H9 (cell line): ENCODE data around the gene SMIM36. TPM values are rescaled to one million over a fixed set of nuclear protein-coding genes. Genes with fewer than 3 reads are reported as not detected.

Experiments used
- DNase-seq: peaks from one replicate; pipeline ENCODE4 v3.0.0-alpha.2; 2017
- H2AFZ ChIP-seq: one replicate; pipeline ENCODE4 v1.6.1; 2013; ENCODE audit warnings: mild to moderate bottlenecking, low read length, control low read depth, moderate library complexity
- H2AK5ac ChIP-seq: 2 replicates; pipeline ENCODE4 v1.6.1; 2013; ENCODE audit warnings: low read length, control low read depth, mixed read lengths; ENCODE audit not compliant: insufficient read length
- H2BK120ac ChIP-seq: one replicate; pipeline ENCODE4 v1.6.1; 2013; ENCODE audit warnings: low read depth, mild to moderate bottlenecking, low read length, control low read depth, inconsistent platforms; ENCODE audit not compliant: poor library complexity, severe bottlenecking
- H2BK12ac ChIP-seq: 2 replicates; pipeline ENCODE4 v1.6.1; 2013; ENCODE audit warnings: low read length, control low read depth, mixed read lengths, low read depth; ENCODE audit not compliant: insufficient read length
- H2BK15ac ChIP-seq: 2 replicates; pipeline ENCODE4 v1.6.1; 2013; ENCODE audit warnings: low read depth, low read length, control low read depth
- H2BK20ac ChIP-seq: one replicate; pipeline ENCODE4 v1.6.1; 2013; ENCODE audit warnings: low read depth, mild to moderate bottlenecking, low read length, control low read depth, inconsistent platforms; ENCODE audit not compliant: poor library complexity, severe bottlenecking
- H2BK5ac ChIP-seq: 2 replicates; pipeline ENCODE4 v1.6.1; 2013; ENCODE audit warnings: low read length, control low read depth, mixed read lengths; ENCODE audit not compliant: insufficient read length
- H3K14ac ChIP-seq: 2 replicates; pipeline ENCODE4 v1.6.1; 2013; ENCODE audit warnings: low read length, control low read depth; ENCODE audit not compliant: insufficient read depth
- H3K18ac ChIP-seq: 2 replicates; pipeline ENCODE4 v1.6.1; 2013; ENCODE audit warnings: low read depth, mild to moderate bottlenecking, mixed read lengths, low read length, control low read depth; ENCODE audit not compliant: insufficient read length
- H3K23ac ChIP-seq: 2 replicates; pipeline ENCODE4 v1.6.1; 2013; ENCODE audit warnings: low read length, control low read depth, mixed read lengths, low read depth; ENCODE audit not compliant: insufficient read length
- H3K23me2 ChIP-seq: 2 replicates; pipeline ENCODE4 v1.6.1; 2013; ENCODE audit warnings: low read depth, mild to moderate bottlenecking, mixed read lengths, low read length, control low read depth; ENCODE audit not compliant: insufficient read length, poor library complexity, severe bottlenecking
- H3K27ac ChIP-seq: 2 replicates; pipeline ENCODE4 v1.5.1; 2013; ENCODE audit warnings: low read length, control low read depth, mixed read lengths, low read depth; ENCODE audit not compliant: insufficient read length
- H3K27me3 ChIP-seq: 2 replicates; pipeline ENCODE4 v1.6.1; 2013; ENCODE audit warnings: low read length, control low read depth, inconsistent platforms; ENCODE audit not compliant: insufficient read depth
- H3K4ac ChIP-seq: 2 replicates; pipeline ENCODE4 v1.6.1; 2013; ENCODE audit warnings: low read depth, mild to moderate bottlenecking, control low read depth, inconsistent platforms, low read length, moderate library complexity
- H3K4me1 ChIP-seq: 2 replicates; pipeline ENCODE4 v1.6.1; 2013; ENCODE audit warnings: low read length, control low read depth, inconsistent platforms; ENCODE audit not compliant: insufficient read depth
- H3K4me2 ChIP-seq: 2 replicates; pipeline ENCODE4 v1.6.1; 2013; ENCODE audit warnings: low read length, control low read depth, mixed read lengths; ENCODE audit not compliant: insufficient read length, insufficient read depth
- H3K56ac ChIP-seq: 2 replicates; pipeline ENCODE4 v1.6.1; 2013; ENCODE audit warnings: low read depth, mild to moderate bottlenecking, mixed read lengths, low read length, control low read depth; ENCODE audit not compliant: insufficient read length
- H3K79me1 ChIP-seq: 2 replicates; pipeline ENCODE4 v1.6.1; 2013; ENCODE audit warnings: low read depth, mild to moderate bottlenecking, moderate library complexity, low read length, control low read depth, inconsistent platforms; ENCODE audit not compliant: insufficient read depth, poor library complexity, severe bottlenecking
- H3K79me2 ChIP-seq: 2 replicates; pipeline ENCODE4 v1.6.1; 2013; ENCODE audit warnings: low read length, control low read depth, inconsistent platforms; ENCODE audit not compliant: insufficient read depth
- H3K9ac ChIP-seq: 2 replicates; pipeline ENCODE4 v1.6.1; 2013; ENCODE audit warnings: low read length, control low read depth, mixed read lengths; ENCODE audit not compliant: insufficient read length; ENCODE audit errors: extremely low read depth
- H3K9me3 ChIP-seq: one replicate; pipeline ENCODE4 v1.6.1; 2013; ENCODE audit warnings: low read depth, low read length, inconsistent platforms; ENCODE audit not compliant: control insufficient read depth
- H3T11ph ChIP-seq: one replicate; pipeline ENCODE4 v1.6.1; 2013; ENCODE audit warnings: mild to moderate bottlenecking, low read length, control low read depth, inconsistent platforms
- H4K20me1 ChIP-seq: one replicate; pipeline ENCODE4 v1.6.1; 2013; ENCODE audit not compliant: control insufficient read depth, insufficient read length, insufficient read depth
- H4K5ac ChIP-seq: 2 replicates; pipeline ENCODE4 v1.6.1; 2013; ENCODE audit warnings: low read depth, mild to moderate bottlenecking, mixed read lengths, low read length, control low read depth; ENCODE audit not compliant: insufficient read length
- H4K8ac ChIP-seq: replicated peaks from 2 replicates; pipeline ENCODE4 v1.6.1; 2013; ENCODE audit warnings: low read length, control low read depth, mixed read lengths, low read depth; ENCODE audit not compliant: insufficient read length
- H4K91ac ChIP-seq: 2 replicates; pipeline ENCODE4 v1.6.1; 2013; ENCODE audit warnings: low read depth, mild to moderate bottlenecking, moderate library complexity, mixed read lengths, low read length, control low read depth; ENCODE audit not compliant: insufficient read length
- H3K27ac Mint-ChIP-seq, 3 experiments: 2 replicates in 2 of 3; 3 replicates in 1 of 3; pipeline ENCODE4 v1.8.0; 2020 to 2021; ENCODE audit warnings: mixed read lengths in 3 of 3, mild to moderate bottlenecking in 1 of 3, moderate library complexity in 1 of 3
- H3K27me3 Mint-ChIP-seq: 2 replicates; pipeline ENCODE4 v1.8.0; 2021; ENCODE audit warnings: low read depth, mild to moderate bottlenecking, moderate library complexity, mixed read lengths
- H3K36me3 Mint-ChIP-seq, 3 experiments: 2 replicates in 2 of 3; 3 replicates in 1 of 3; pipeline ENCODE4 v1.8.0; 2020 to 2021; ENCODE audit warnings: low read depth in 3 of 3, mixed read lengths in 3 of 3; ENCODE audit not compliant: insufficient read depth in 1 of 3
- H3K4me1 Mint-ChIP-seq, 2 experiments: 2 replicates each; pipeline ENCODE4 v1.8.0; 2020; ENCODE audit warnings: mixed read lengths in 2 of 2
- H3K4me3 Mint-ChIP-seq, 2 experiments: 2 replicates in 1 of 2; 3 replicates in 1 of 2; pipeline ENCODE4 v1.8.0; 2020 to 2021; ENCODE audit warnings: mild to moderate bottlenecking in 2 of 2, mixed read lengths in 2 of 2, moderate library complexity in 1 of 2
- H3K9me3 Mint-ChIP-seq, 2 experiments: 2 replicates in 1 of 2; 3 replicates in 1 of 2; pipeline ENCODE4 v1.8.0; 2020; ENCODE audit warnings: mild to moderate bottlenecking in 2 of 2, mixed read lengths in 2 of 2, moderate library complexity in 1 of 2
- CTCF ChIP-seq: fragments of 200-600 bp; sonication (generic); conservative IDR thresholded peaks from 3 replicates; pipeline ENCODE4 v1.8.0; 2021; ENCODE audit warnings: antibody characterized with exemption, mild to moderate bottlenecking
- WGBS: extraction: QIAGEN DNeasy Blood & Tissue Kit; methylation state at CpG from one replicate; pipeline ENCODE4 v1.1.7; 2013; ENCODE audit warnings: missing lambda C conversion rate, low lambda C conversion rate, mixed read lengths; ENCODE audit not compliant: insufficient read length; ENCODE audit errors: extremely low coverage; 5-methylcytosine and 5-hydroxymethylcytosine counted together
- total RNA-seq: library from RNA; stranded (reverse); gene quantifications from 2 replicates; pipeline ENCODE4 v1.2.1, GENCODE V29; 2021

SMIM36 gene
- total RNA-seq, 1 experiment from 2014 or later, result not detected

DNA sequence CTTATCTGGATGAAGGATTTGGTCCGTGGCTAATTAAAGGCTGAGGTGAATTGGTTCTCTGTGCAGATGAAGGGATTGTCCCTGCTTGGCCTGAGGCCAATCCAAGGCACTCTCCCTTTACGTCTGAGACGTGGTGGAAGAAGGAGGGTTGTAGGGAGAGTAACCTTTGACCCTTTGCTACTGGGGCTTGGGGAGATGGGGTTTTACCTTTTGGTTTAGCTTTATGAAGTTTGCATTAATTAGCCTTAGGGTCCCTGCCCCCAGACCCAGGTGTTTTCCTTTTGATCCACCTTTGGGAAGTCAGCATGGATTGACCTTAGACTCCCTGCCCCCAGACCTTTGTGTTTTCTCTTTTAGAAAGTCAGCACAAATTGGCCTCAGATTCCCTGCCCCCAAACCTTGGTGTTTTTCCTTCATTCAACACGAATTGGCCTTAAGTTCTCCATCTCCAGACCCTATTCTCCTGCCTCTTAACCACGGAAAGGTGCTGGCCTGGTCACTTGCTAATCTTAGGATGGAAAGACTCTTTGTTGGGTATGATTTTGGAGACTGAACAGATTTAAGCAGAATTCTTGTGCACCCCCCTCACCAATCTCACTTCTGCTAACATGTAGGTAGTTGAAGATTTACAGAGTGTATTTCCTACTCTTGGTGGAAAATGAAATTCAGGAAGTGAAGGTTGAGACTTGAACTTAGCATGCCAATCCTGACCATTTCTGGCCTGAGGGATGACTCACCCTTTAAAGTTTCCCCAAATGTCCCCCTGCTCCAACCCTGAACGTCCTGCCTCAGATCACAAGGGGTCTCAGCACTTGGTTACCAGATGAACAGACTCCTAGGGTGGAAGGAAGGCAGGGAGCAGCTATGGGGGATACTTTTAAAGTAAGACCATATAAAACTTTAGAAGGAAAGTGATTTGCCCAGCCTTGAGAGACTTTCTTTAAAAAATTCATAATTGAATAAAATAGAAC lies 66.5 kb downstream of the SMIM36 start:
- no peaks in the 10 kb centered on the region for H3K79me1 ChIP-seq
- H3K4me3 Mint-ChIP-seq, result no peak overlapping the region
- H4K20me1 ChIP-seq, result no peaks in the 10 kb centered on the region
- no peak overlapping the region for H4K5ac ChIP-seq
- H3T11ph ChIP-seq, result no peak overlapping the region
- H3K4me1 Mint-ChIP-seq, result peaks cover 9 to 15% of the 10 kb centered on the region in 2 experiments
- H3K9me3 Mint-ChIP-seq, result peaks cover 0 to 4% of the 10 kb centered on the region in 2 experiments; a peak in 1 of 5 replicates
- no peaks in the 10 kb centered on the region for H3K27me3 ChIP-seq
- H3K27ac Mint-ChIP-seq, result peak overlapping the region in 1 of 3 experiments; percentile 14; a peak in 1 of 7 replicates
- no peaks in the 10 kb centered on the region for H3K9me3 ChIP-seq
- no peak overlapping the region for H3K56ac ChIP-seq
- no peak overlapping the region for H2BK5ac ChIP-seq
- H3K27me3 Mint-ChIP-seq, result no peaks in the 10 kb centered on the region; the same call in 1 of the 2 replicates
- H4K91ac ChIP-seq, result no peak overlapping the region
- no peaks in the 10 kb centered on the region for H3K79me2 ChIP-seq
- H2AK5ac ChIP-seq, result no peak overlapping the region
- no peak overlapping the region for H2BK15ac ChIP-seq
- no peak overlapping the region for H2AFZ ChIP-seq
- no peak overlapping the region for H3K4me2 ChIP-seq
- no peaks in the 10 kb centered on the region; the same call in 1 of the 2 replicates for H3K4me1 ChIP-seq
- H3K9ac ChIP-seq, result no peak overlapping the region
- H2BK120ac ChIP-seq, result no peak overlapping the region
- H3K4ac ChIP-seq, result no peak overlapping the region
- no peaks in the 10 kb centered on the region for H3K23me2 ChIP-seq
- no peak overlapping the region for H4K8ac ChIP-seq
- H3K23ac ChIP-seq, result no peak overlapping the region
- no peak overlapping the region for H2BK20ac ChIP-seq
- no peak for TF ChIP-seq CTCF
- DNase-seq, result no peak
- WGBS, result no CpG with 5 or more reads among the region's 6 CpGs
- no peaks in the 10 kb centered on the region for H3K36me3 Mint-ChIP-seq
- H2BK12ac ChIP-seq, result no peak overlapping the region
- H3K14ac ChIP-seq, result no peak overlapping the region
- H3K18ac ChIP-seq, result no peak overlapping the region
- H3K27ac ChIP-seq, result no peak overlapping the region
